H1 (cell line): ENCODE measurements around the gene OBSL1. TPM values are rescaled to one million over a fixed set of nuclear protein-coding genes. Genes with fewer than 3 reads are reported as not detected.

Experiments
- CTCF ChIA-PET: fragments of 300-600 bp; sonication (Branson Sonifier 250); formaldehyde crosslinking; loops from one replicate; lab custom pipeline; 2021; ENCODE audit not compliant: partially characterized antibody; lab: Charles Lee
- POLR2A ChIA-PET: fragments of 300-600 bp; sonication (Branson Sonifier 250); formaldehyde crosslinking; loops from one replicate; lab custom pipeline; 2021; ENCODE audit warnings: inconsistent platforms; ENCODE audit not compliant: partially characterized antibody; lab: Charles Lee
- DNase-seq, 2 experiments: peaks; one replicate each; pipeline versions ENCODE4 v3.0.0 to v3.0.0-alpha.2; 2010 to 2022; ENCODE audit warnings: low spot score in 2 of 2, low read depth in 1 of 2, mixed read lengths in 1 of 2
- FAIRE-seq: peaks from 2 replicates; lab custom pipeline; 2011; peaks lifted over from hg19 to GRCh38; lab: Jason Lieb, UNC
- H2AFZ ChIP-seq: 2 replicates; pipeline ENCODE4 v1.8.1; 2012; ENCODE audit warnings: low read length, inconsistent platforms
- H2AK5ac ChIP-seq: 2 replicates; pipeline ENCODE4 v1.6.1; 2013; ENCODE audit warnings: low read depth, low read length
- H2BK120ac ChIP-seq: replicated peaks from 2 replicates; pipeline ENCODE3; 2013; ENCODE audit warnings: low read depth, low read length, inconsistent platforms
- H2BK12ac ChIP-seq: 2 replicates; pipeline ENCODE4 v1.6.1; 2013; ENCODE audit warnings: low read depth, low read length
- H2BK15ac ChIP-seq: 2 replicates; pipeline ENCODE4 v1.6.1; 2013; ENCODE audit warnings: low read length
- H2BK20ac ChIP-seq: 2 replicates; pipeline ENCODE4 v1.6.1; 2013; ENCODE audit warnings: low read length
- H2BK5ac ChIP-seq: 2 replicates; pipeline ENCODE4 v1.6.1; 2013; ENCODE audit warnings: low read depth, low read length
- H3K14ac ChIP-seq: 2 replicates; pipeline ENCODE4 v1.6.1; 2013; ENCODE audit warnings: inconsistent platforms; ENCODE audit not compliant: insufficient read length
- H3K18ac ChIP-seq: 2 replicates; pipeline ENCODE4 v1.6.1; 2013; ENCODE audit warnings: low read length; ENCODE audit errors: extremely low read depth
- H3K23ac ChIP-seq: 2 replicates; pipeline ENCODE4 v1.6.1; 2013; ENCODE audit warnings: inconsistent platforms; ENCODE audit not compliant: insufficient read length
- H3K23me2 ChIP-seq: 2 replicates; pipeline ENCODE4 v1.6.1; 2013; ENCODE audit warnings: low read depth, low read length
- H3K27ac ChIP-seq: 2 replicates; pipeline ENCODE4 v1.6.1; 2011; ENCODE audit warnings: low read depth, low read length, inconsistent platforms
- H3K27me3 ChIP-seq, 4 experiments: replicated peaks in 1 of 4; 1 replicate in 1 of 4; 2 replicates in 3 of 4; pipeline versions ENCODE4 v1.6.1 to v1.8.1; 2011 to 2013; ENCODE audit warnings: low read length in 3 of 4, mild to moderate bottlenecking in 3 of 4, inconsistent platforms in 2 of 4, mixed read lengths in 2 of 4, moderate library complexity in 1 of 4; ENCODE audit not compliant: control insufficient read depth in 3 of 4, insufficient read depth in 3 of 4; ENCODE audit errors: extremely low read depth in 1 of 4
- H3K36me3 ChIP-seq, 4 experiments: 2 replicates each; pipeline versions ENCODE4 v1.6.1 to v1.8.1; 2011 to 2013; ENCODE audit warnings: mild to moderate bottlenecking in 4 of 4, low read length in 3 of 4, moderate library complexity in 2 of 4, control low read depth in 1 of 4, inconsistent platforms in 1 of 4; ENCODE audit not compliant: insufficient read depth in 4 of 4, control insufficient read depth in 2 of 4
- H3K4ac ChIP-seq: replicated peaks from 2 replicates; pipeline ENCODE3; 2013; ENCODE audit warnings: low read length, low read depth, mixed read lengths, inconsistent platforms; ENCODE audit not compliant: insufficient read length
- H3K4me1 ChIP-seq, 4 experiments: replicated peaks in 1 of 4; 1 replicate in 1 of 4; 2 replicates in 3 of 4; pipeline versions ENCODE4 v1.6.1 to v1.8.1; 2011 to 2013; ENCODE audit warnings: low read length in 3 of 4, inconsistent platforms in 2 of 4, mixed read lengths in 1 of 4; ENCODE audit not compliant: insufficient read depth in 4 of 4, control insufficient read depth in 3 of 4
- H3K4me2 ChIP-seq, 2 experiments: 2 replicates each; pipeline versions ENCODE4 v1.6.1 to v1.8.1; 2011 to 2013; ENCODE audit warnings: low read depth in 2 of 2, low read length in 2 of 2, control low read depth in 1 of 2, inconsistent platforms in 1 of 2, mild to moderate bottlenecking in 1 of 2; ENCODE audit not compliant: insufficient read depth in 1 of 2
- H3K4me3 ChIP-seq, 4 experiments: fragments of 200-600, 300-600 bp in 1 of 4; sonication (generic), shearing (Covaris generic), sonication (Bioruptor Twin) in 1 of 4; 2 replicates each; pipeline versions ENCODE4 v1.5.1 to v1.8.1; 2011 to 2016; ENCODE audit warnings: low read length in 4 of 4, low read depth in 3 of 4, control low read depth in 2 of 4, inconsistent platforms in 2 of 4, mild to moderate bottlenecking in 2 of 4, mixed read lengths in 1 of 4, moderate library complexity in 1 of 4; ENCODE audit not compliant: insufficient read depth in 2 of 4; ENCODE audit errors: extremely low read depth in 1 of 4
- H3K56ac ChIP-seq: replicated peaks from 2 replicates; pipeline ENCODE3; 2013; ENCODE audit warnings: low read depth, mild to moderate bottlenecking, mixed read lengths, low read length, inconsistent platforms; ENCODE audit not compliant: insufficient read length
- H3K79me1 ChIP-seq: 2 replicates; pipeline ENCODE4 v1.6.1; 2013; ENCODE audit warnings: low read depth, low read length, control low read depth
- H3K79me2 ChIP-seq, 2 experiments: 2 replicates each; pipeline versions ENCODE4 v1.6.1 to v1.8.1; 2012 to 2013; ENCODE audit warnings: low read length in 2 of 2, mild to moderate bottlenecking in 2 of 2, inconsistent platforms in 1 of 2; ENCODE audit not compliant: insufficient read depth in 2 of 2, control insufficient read depth in 1 of 2
- H3K9ac ChIP-seq, 4 experiments: replicated peaks in 1 of 4; 1 replicate in 1 of 4; 2 replicates in 3 of 4; pipeline versions ENCODE4 v1.6.1 to v1.8.1; 2011 to 2013; ENCODE audit warnings: low read depth in 3 of 4, low read length in 3 of 4, control low read depth in 2 of 4, mild to moderate bottlenecking in 2 of 4, moderate library complexity in 2 of 4, inconsistent platforms in 1 of 4; ENCODE audit errors: extremely low read depth in 1 of 4
- H3K9me3 ChIP-seq, 2 experiments: 2 replicates each; pipeline versions ENCODE4 v1.6.1 to v1.8.1; 2012 to 2013; ENCODE audit warnings: mild to moderate bottlenecking in 2 of 2, moderate library complexity in 2 of 2, control low read depth in 1 of 2, inconsistent platforms in 1 of 2, low read depth in 1 of 2, low read length in 1 of 2, mixed read lengths in 1 of 2; ENCODE audit not compliant: insufficient read depth in 2 of 2
- H4K20me1 ChIP-seq, 2 experiments: replicated peaks in 1 of 2; 2 replicates each; pipeline versions ENCODE3 to v1.8.1; 2011 to 2013; ENCODE audit warnings: inconsistent platforms in 2 of 2, low read length in 2 of 2, mild to moderate bottlenecking in 1 of 2; ENCODE audit not compliant: insufficient read depth in 2 of 2, control insufficient read depth in 1 of 2
- H4K5ac ChIP-seq: 2 replicates; pipeline ENCODE4 v1.6.1; 2013; ENCODE audit warnings: low read length, low read depth, mixed read lengths, inconsistent platforms; ENCODE audit not compliant: insufficient read length
- H4K8ac ChIP-seq: 2 replicates; pipeline ENCODE4 v1.8.0; 2013; ENCODE audit warnings: mild to moderate bottlenecking, moderate library complexity, low read length, inconsistent platforms; ENCODE audit not compliant: insufficient read depth; ENCODE audit errors: extremely low read depth
- H4K91ac ChIP-seq: replicated peaks from 2 replicates; pipeline ENCODE3; 2013; ENCODE audit warnings: low read length, mixed read lengths, inconsistent platforms; ENCODE audit not compliant: insufficient read length
- ASH2L ChIP-seq: fragments of 200-600, 300-600 bp; sonication (generic); IDR thresholded peaks from one replicate; pipeline ENCODE4 v1.7.1; 2017; ENCODE audit warnings: low read length
- ATF2 ChIP-seq: IDR thresholded peaks from 2 replicates; pipeline ENCODE4 v1.6.1; 2012; ENCODE audit warnings: low read length, inconsistent platforms
- CHD1 ChIP-seq: IDR thresholded peaks from 2 replicates; pipeline ENCODE4 v1.6.1; 2012; ENCODE audit warnings: low read depth, low read length, improper control_type of control experiment
- CHD2 ChIP-seq: IDR thresholded peaks from 2 replicates; pipeline ENCODE4 v1.6.1; 2012; ENCODE audit warnings: low read length, improper control_type of control experiment
- FOSL1 ChIP-seq: IDR thresholded peaks from 2 replicates; pipeline ENCODE4 v1.6.1; 2011; ENCODE audit warnings: mild to moderate bottlenecking, low read depth, low read length, moderate library complexity; ENCODE audit not compliant: insufficient read depth
- GABPA ChIP-seq: IDR thresholded peaks from 2 replicates; pipeline ENCODE4 v1.6.1; 2011; ENCODE audit warnings: mild to moderate bottlenecking, low read length, moderate library complexity, borderline replicate concordance; ENCODE audit not compliant: insufficient read depth
- KDM1A ChIP-seq: fragments of 200-600, 300-600 bp; sonication (generic); IDR thresholded peaks from 2 replicates; pipeline ENCODE4 v1.7.1; 2016; ENCODE audit warnings: mild to moderate bottlenecking, low read length, borderline replicate concordance
- KDM4A ChIP-seq: IDR thresholded peaks from one replicate; pipeline ENCODE4 v1.7.1; 2012; ENCODE audit warnings: low read depth, mild to moderate bottlenecking, moderate library complexity, low read length, inconsistent platforms; ENCODE audit not compliant: severe bottlenecking
- PHF8 ChIP-seq: fragments of 200-600 bp; sonication (generic); conservative IDR thresholded peaks from 2 replicates; pipeline ENCODE4 v1.7.1; 2012; ENCODE audit warnings: low read depth, mild to moderate bottlenecking, inconsistent platforms, low read length, moderate library complexity
- SP2 ChIP-seq: IDR thresholded peaks from 2 replicates; pipeline ENCODE4 v1.6.1; 2012; ENCODE audit warnings: mild to moderate bottlenecking, low read length, inconsistent platforms
- WGBS, 2 experiments: shearing (Covaris generic) in 1 of 2; methylation state at CpG; one replicate each; pipeline versions ENCODE4 v1.1.6 to v1.1.7; 2013 to 2015; ENCODE audit warnings: low lambda C conversion rate in 2 of 2, mixed read lengths in 2 of 2, inconsistent platforms in 1 of 2, low coverage in 1 of 2, missing lambda C conversion rate in 1 of 2; ENCODE audit not compliant: insufficient replicate concordance in 2 of 2, insufficient coverage in 1 of 2, insufficient read length in 1 of 2; ENCODE audit errors: extremely low coverage in 1 of 2, missing lambda C conversion rate in 1 of 2; 5-methylcytosine and 5-hydroxymethylcytosine counted together
- polyA plus RNA-seq, 7 experiments: library from polyadenylated mRNA; depleted of rRNA in 3 of 7; stranded (reverse) in 5 of 7; unstranded in 2 of 7; fragments of >200 nt in 5 of 7; fragments of 200-250 nt in 2 of 7; gene quantifications; 1 replicate in 5 of 7; 2 replicates in 1 of 7; 4 replicates in 1 of 7; pipeline versions ENCODE4 v1.2.1 to v1.2.3, GENCODE V29; 2011 to 2013; ENCODE audit warnings: missing spikeins in 2 of 7, mixed read lengths in 2 of 7
- total RNA-seq: library from RNA; stranded (reverse); fragmentation: NEBNext Ultra II Directional; extraction: Animal tissue kit (Norgen Biotek cat#: 25700); gene quantifications from 2 replicates; pipeline ENCODE4 v1.2.1, GENCODE V29; 2021

Gene OBSL1
- total and polyA plus RNA-seq, 2 of the 8 experiments (the other 6 are each of a cell fraction or from before 2014, with no cell fraction given) = 116 to 127 TPM

- Histone ChIP-seq H3K4me2 (no peak overlapping the region), H2BK20ac (0 out of 2 replicates have a peak overlapping the region, but pooled peaks have one; percentile 72), H3K79me2 (peaks cover 0 to 11% of the 10 kb centered on the region in 2 experiments; a peak in 2 of 4 replicates), H3K79me1 (0 out of 2 replicates have a peak, but pooled peaks cover 2% of the 10 kb centered on the region), H3K56ac (no peak overlapping the region), H3K27me3 (peaks cover 0 to 2% (median 0%) of the 10 kb centered on the region in 4 experiments; a peak in 1 of 7 replicates), H2BK5ac (peak overlapping the region; percentile 82; the same call in 1 of the 2 replicates), H3K18ac (no peak overlapping the region), H3K27ac (no peak overlapping the region), H4K5ac (no peak overlapping the region), H3K23me2 (peaks cover 8% of the 10 kb centered on the region; the same call in 1 of the 2 replicates), H3K4me3 (no peak overlapping the region), H2AFZ (no peak overlapping the region), H2BK12ac (peak overlapping the region; percentile 99), H4K20me1 (no peaks in the 10 kb centered on the region), H3K36me3 (peaks cover 0 to 51% (median 11%) of the 10 kb centered on the region in 4 experiments; a peak in 6 of 8 replicates), H3K9ac (no peak overlapping the region), H2BK15ac (peak overlapping the region; percentile 83; the same call in 1 of the 2 replicates), H3K4me1 (peaks cover 6 to 50% (median 41%) of the 10 kb centered on the region in 4 experiments), H3K23ac (no peak overlapping the region), H2AK5ac (peak overlapping the region; percentile 88; the same call in 1 of the 2 replicates), H3K4ac (peak overlapping the region; percentile 65), H3K9me3 (peaks cover 0 to 8% of the 10 kb centered on the region in 2 experiments; a peak in 1 of 4 replicates), H4K8ac (0 out of 2 replicates have a peak overlapping the region, but pooled peaks have one; percentile 6), H3K14ac (no peak overlapping the region), H2BK120ac (no peak overlapping the region), H4K91ac (peak overlapping the region; percentile 91)
- WGBS, 2 experiments = 94% methylated on average over 35 of the region's 35 CpGs; no CpG with 5 or more reads in 1 of the 2 experiments
- no peak for DNase-seq
- no peak for FAIRE-seq
- CTCF ChIA-PET = interaction anchor here (0.9 to 19.7 kb wide), 7 partner anchors 10 to 59 kb away, joined by 3 to 293 read pairs (median 3); partner anchors contain the start of genes CHPF, SLC4A3 and TMEM198
- POLR2A ChIA-PET = interaction anchor here (0.6 to 18.6 kb wide), 8 partner anchors 5 to 122 kb away, joined by 3 to 293 read pairs (median 6); partner anchors contain the start of genes CHPF, INHA, OBSL1 and STK11IP
- TF ChIP-seq KDM4A (no peak), CHD1 (no peak), FOSL1 (no peak), KDM1A (no peak), CHD2 (no peak), GABPA (no peak), ATF2 (no peak), ASH2L (no peak), PHF8 (no peak), SP2 (no peak)
These were observed 3.5 kb downstream of the OBSL1 start for GRCh38 chr2:219567791-219568361.
